Measurements from ENCODE around the gene PP2D1. TPM values are rescaled to one million over a fixed set of nuclear protein-coding genes. Genes with fewer than 3 reads are reported as not detected.

The PP2D1 gene
- total and polyA plus RNA-seq, 2 donors (not counting 3 experiments of a cell fraction or from before 2014, with no cell fraction given): not detected

DNA sequence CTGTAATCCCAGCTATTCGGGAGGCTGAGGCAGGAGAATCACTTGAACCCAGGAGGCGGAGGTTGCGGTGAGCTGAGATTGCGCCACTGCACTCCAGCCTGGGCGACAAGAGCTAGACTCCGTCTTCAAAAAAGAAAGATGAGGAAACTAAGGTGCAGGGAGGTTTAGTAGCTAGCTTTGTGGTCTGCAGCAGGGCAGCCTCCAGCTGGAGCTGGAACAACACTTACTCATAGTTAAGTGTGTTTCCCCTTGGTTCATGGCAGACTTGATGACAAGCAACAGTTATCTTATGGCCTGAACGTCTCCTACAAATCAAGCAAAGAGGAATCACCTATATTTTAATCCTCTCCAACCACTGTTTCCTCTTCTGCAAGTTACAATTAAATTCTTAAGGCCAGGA, 40.8 kb upstream of the PP2D1 start:
- ChIA-PET CTCF (no interaction called here), POLR2A (no interaction called here)
- H3K9me1 ChIP-seq (replicated peaks; ENCODE audit: control insufficient read depth, extremely low read depth, insufficient read depth, low read length): no peaks in the 10 kb centered on the region
- no peaks in the 10 kb centered on the region for H4K20me1 ChIP-seq (replicated peaks; ENCODE audit: control insufficient read depth, extremely low read depth, insufficient read depth, low read length)
- no peak overlapping the region for H3K27ac ChIP-seq (ENCODE audit: insufficient read depth, low read depth, low read length)
- TF ChIP-seq EZH2 (IDR thresholded peaks at IDR 0.05; ENCODE audit: borderline replicate concordance, low read depth, low read length, severe bottlenecking) (no peak), POLR2AphosphoS5 (IDR thresholded peaks at IDR 0.05; ENCODE audit: insufficient read depth, low read depth, low read length) (no peak), FOS (IDR thresholded peaks at IDR 0.05; ENCODE audit: borderline replicate concordance, insufficient read depth, low read length) (no peak), POLR2A (IDR thresholded peaks at IDR 0.05; ENCODE audit: low read depth, low read length) (no peak), GATA2 (IDR thresholded peaks at IDR 0.05; ENCODE audit: insufficient read depth, insufficient read length, low read depth, low read length) (no peak), MYC (IDR thresholded peaks at IDR 0.05; ENCODE audit: low read depth, low read length) (no peak), MAX (IDR thresholded peaks at IDR 0.05; ENCODE audit: insufficient read depth, insufficient read length) (no peak), JUN (IDR thresholded peaks at IDR 0.05; ENCODE audit: borderline replicate concordance, insufficient read depth, insufficient read length, low read depth) (no peak)
- TF ChIP-seq, protein P1, sequence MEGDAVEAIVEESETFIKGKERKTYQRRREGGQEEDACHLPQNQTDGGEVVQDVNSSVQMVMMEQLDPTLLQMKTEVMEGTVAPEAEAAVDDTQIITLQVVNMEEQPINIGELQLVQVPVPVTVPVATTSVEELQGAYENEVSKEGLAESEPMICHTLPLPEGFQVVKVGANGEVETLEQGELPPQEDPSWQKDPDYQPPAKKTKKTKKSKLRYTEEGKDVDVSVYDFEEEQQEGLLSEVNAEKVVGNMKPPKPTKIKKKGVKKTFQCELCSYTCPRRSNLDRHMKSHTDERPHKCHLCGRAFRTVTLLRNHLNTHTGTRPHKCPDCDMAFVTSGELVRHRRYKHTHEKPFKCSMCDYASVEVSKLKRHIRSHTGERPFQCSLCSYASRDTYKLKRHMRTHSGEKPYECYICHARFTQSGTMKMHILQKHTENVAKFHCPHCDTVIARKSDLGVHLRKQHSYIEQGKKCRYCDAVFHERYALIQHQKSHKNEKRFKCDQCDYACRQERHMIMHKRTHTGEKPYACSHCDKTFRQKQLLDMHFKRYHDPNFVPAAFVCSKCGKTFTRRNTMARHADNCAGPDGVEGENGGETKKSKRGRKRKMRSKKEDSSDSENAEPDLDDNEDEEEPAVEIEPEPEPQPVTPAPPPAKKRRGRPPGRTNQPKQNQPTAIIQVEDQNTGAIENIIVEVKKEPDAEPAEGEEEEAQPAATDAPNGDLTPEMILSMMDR (IDR thresholded peaks at IDR 0.05; ENCODE audit: extremely low read depth in 1 of 2, insufficient read depth in 1 of 2, low read depth in 1 of 2, low read length in 2 of 2): no peak
- intact Hi-C loops (cut with micrococcal nuclease) (no loop called here), dilution Hi-C loops (cut with MboI; ENCODE audit: extremely low pct_ligation_motif_present, low sequenced_read_pairs) (no loop called here)
- no peak overlapping the region for H2AFZ ChIP-seq (ENCODE audit: low read depth, low read length)
- H3K79me2 ChIP-seq (ENCODE audit: control insufficient read depth, insufficient read depth, low read length): no peaks in the 10 kb centered on the region
- DNase-seq (ENCODE audit: low read depth, low spot score) (no peak), FAIRE-seq (no peak)
- peaks cover 31% of the 10 kb centered on the region for H3K4me1 ChIP-seq (ENCODE audit: control insufficient read depth, extremely low read depth, insufficient read depth, low read length)
- no peaks in the 10 kb centered on the region for H3K9me3 ChIP-seq (replicated peaks; ENCODE audit: control insufficient read depth, insufficient read depth, low read length)
- no peak overlapping the region for H3K4me3 ChIP-seq (replicated peaks in 1 of 3; ENCODE audit: insufficient read depth in 1 of 3, low read depth in 1 of 3, low read length in 3 of 3)
- no peaks in the 10 kb centered on the region for H3K36me3 ChIP-seq (ENCODE audit: control insufficient read depth in 2 of 2, extremely low read depth in 1 of 2, insufficient read depth in 2 of 2, low read length in 2 of 2)
- H3K4me2 ChIP-seq (ENCODE audit: insufficient read depth, low read length): no peak overlapping the region
- BruUV-seq (replicated peaks): no TSS peak
- no peaks in the 10 kb centered on the region for H3K27me3 ChIP-seq (ENCODE audit: control insufficient read depth in 2 of 2, insufficient read depth in 2 of 2, low read length in 2 of 2)
- H3K9ac ChIP-seq (replicated peaks; ENCODE audit: extremely low read depth, insufficient read depth, low read length): no peak overlapping the region
